Measurements from ENCODE around the gene RND3.

- TF ChIP-seq CTCF (IDR thresholded peaks at IDR 0.05): no peak
- no peak for TF ChIP-seq POLR2A (IDR thresholded peaks at IDR 0.05)
- no peak for TF ChIP-seq POLR2AphosphoS5 (IDR thresholded peaks at IDR 0.05; ENCODE audit: insufficient read depth in 1 of 2, low read depth in 1 of 2)
Measured at GRCh38 chr2:150471813-150472510, 15.5 kb downstream of the RND3 start.

Data from vagina (tissue), 2 donors.